Coronary artery (tissue), 2 donors: Measurements from ENCODE around the gene SAMM50.
A peak's percentile ranks its signal among the peaks of the same experiment; 100 is the strongest.

ENCODE experiments used
- DNase-seq: peaks from one replicate; pipeline ENCODE4 v3.0.0-alpha.2; 2017; ENCODE audit warnings: low spot score
- H3K27ac ChIP-seq, 2 donors: fragments of 200-600 bp; sonication (generic); one replicate each; pipeline ENCODE4 v1.5.1; 2016 to 2019
- H3K4me3 ChIP-seq: fragments of 200-600 bp; sonication (generic); 2 replicates; pipeline ENCODE4 v1.5.1; 2016; ENCODE audit warnings: mild to moderate bottlenecking, moderate library complexity
- TF ChIP-seq, protein P1 (sequence below): fragments of 200-600 bp; sonication (generic); IDR thresholded peaks from one replicate; pipeline ENCODE4 v1.5.1; 2019; ENCODE audit warnings: antibody characterized with exemption

Gene SAMM50

GRCh38 chr22:43975041-43975440, 19.8 kb downstream of the SAMM50 start:
- Histone ChIP-seq H3K27ac (no peak overlapping the region), H3K4me3 (no peak overlapping the region)
- peak; percentile 40 for DNase-seq
- TF ChIP-seq, protein P1, sequence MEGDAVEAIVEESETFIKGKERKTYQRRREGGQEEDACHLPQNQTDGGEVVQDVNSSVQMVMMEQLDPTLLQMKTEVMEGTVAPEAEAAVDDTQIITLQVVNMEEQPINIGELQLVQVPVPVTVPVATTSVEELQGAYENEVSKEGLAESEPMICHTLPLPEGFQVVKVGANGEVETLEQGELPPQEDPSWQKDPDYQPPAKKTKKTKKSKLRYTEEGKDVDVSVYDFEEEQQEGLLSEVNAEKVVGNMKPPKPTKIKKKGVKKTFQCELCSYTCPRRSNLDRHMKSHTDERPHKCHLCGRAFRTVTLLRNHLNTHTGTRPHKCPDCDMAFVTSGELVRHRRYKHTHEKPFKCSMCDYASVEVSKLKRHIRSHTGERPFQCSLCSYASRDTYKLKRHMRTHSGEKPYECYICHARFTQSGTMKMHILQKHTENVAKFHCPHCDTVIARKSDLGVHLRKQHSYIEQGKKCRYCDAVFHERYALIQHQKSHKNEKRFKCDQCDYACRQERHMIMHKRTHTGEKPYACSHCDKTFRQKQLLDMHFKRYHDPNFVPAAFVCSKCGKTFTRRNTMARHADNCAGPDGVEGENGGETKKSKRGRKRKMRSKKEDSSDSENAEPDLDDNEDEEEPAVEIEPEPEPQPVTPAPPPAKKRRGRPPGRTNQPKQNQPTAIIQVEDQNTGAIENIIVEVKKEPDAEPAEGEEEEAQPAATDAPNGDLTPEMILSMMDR = no peak

DNA sequence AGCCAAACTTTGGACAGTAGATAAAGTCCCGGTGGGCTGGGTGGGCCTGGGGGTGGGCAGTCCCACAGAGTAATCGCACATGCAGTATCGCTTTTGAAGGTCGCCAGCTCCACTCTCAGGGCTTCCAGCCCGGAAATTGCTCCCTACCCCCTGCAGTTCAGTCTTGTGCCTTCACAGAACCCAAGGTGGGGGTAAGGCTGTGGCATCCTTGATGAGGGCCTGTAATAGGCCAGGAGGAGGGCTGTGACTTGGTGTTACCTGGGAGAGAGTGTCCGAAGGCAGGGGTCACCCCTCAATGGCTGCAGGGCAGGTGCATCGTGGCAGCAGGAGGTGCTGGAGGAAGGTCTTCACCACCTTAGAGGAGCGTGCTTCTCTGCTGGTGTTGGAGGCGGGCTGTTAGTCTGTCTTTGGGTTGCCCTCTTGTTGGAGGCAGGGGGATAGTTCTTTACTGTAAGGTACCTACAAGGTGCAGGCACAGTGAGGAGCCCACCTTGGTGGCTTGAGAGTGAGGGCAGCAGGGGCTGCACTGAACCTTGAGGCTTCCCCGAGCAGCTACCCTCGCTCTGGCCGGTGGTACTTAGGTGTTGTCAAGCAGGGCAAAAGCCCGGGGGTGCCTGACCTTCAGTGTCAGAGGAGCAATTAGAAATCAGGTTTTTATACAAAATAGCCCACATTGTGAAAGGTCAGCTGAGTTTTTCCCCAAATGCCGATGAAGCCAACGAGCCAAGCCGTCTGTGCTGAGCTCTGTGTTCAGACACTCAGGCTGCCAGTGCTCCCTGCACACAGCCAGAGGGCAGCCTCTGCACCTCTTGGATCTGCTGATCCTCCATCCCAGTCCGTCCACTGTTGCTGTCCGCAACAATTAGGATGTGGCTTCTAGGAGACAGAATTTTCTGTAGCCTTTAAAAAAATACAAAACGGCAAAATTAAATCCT, 21.9 kb downstream of the SAMM50 start:
- no peak overlapping the region for H3K4me3 ChIP-seq
- DNase-seq = peak; percentile 38
- H3K27ac ChIP-seq = no peak overlapping the region
- TF ChIP-seq, protein P1 = no peak

GRCh38 chr22:43978558-43978957, 23.3 kb downstream of the SAMM50 start:
- no peak for DNase-seq
- H3K27ac ChIP-seq = no peak overlapping the region
- H3K4me3 ChIP-seq = no peak overlapping the region
- TF ChIP-seq, protein P1 = no peak

- Histone ChIP-seq H3K4me3 (no peak overlapping the region), H3K27ac (no peak overlapping the region)
- TF ChIP-seq, protein P1 = no peak
- DNase-seq = no peak
Measured at GRCh38 chr22:43980579-43980978, 25.3 kb downstream of the SAMM50 start.

DNA sequence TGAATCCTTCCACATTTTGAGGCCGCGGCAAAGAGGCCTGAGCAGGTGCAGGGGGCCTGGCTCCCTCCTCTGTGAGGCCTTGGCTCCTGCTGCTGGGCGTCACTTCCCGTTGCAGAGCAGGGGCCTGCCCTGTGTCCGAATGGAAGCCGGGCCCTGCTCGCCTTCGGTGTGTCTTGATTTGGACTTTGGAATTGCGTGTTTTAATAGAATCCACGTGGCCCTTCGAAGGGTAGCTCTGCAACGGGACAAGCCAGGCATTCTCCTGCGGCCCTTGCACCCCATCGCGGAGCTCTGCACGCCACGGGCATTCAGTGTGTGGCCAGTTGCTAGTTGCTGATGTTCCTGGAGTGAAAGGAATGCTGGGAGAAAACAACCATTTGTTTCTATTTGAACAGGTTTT, 25.8 kb downstream of the SAMM50 start:
- no peak overlapping the region for H3K27ac ChIP-seq
- DNase-seq = no peak
- H3K4me3 ChIP-seq = no peak overlapping the region
- TF ChIP-seq, protein P1 = no peak

- TF ChIP-seq, protein P1 = no peak
- H3K4me3 ChIP-seq = no peak overlapping the region
- H3K27ac ChIP-seq = no peak overlapping the region
- DNase-seq = no peak
Measured at GRCh38 chr22:43983808-43984207, 28.6 kb downstream of the SAMM50 start.

DNA sequence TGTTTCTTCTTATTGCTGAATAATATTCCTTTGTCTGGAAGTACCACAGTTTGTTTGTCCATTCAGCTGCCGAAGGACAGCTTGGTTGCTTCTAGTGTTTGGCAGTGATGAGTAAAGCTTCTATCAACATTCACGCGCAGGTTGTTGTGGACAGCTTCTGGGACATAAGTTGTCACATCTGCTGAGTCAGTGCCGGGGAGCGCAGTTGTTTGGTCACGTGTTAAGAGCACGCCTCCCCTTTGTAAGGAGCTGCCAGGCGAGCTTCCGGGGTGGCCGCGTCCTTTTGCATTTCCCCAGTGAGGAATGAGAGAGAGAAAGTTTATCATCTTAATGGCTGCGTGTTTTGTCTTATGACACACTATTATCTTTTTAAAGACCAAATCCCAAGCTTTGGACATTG, 30.3 kb downstream of the SAMM50 start:
- H3K4me3 ChIP-seq = no peak overlapping the region
- no peak for DNase-seq
- H3K27ac ChIP-seq = no peak overlapping the region
- TF ChIP-seq, protein P1 = no peak
